Thyroid gland (tissue), 4 donors: Measurements from ENCODE around the gene CCDC184. TPM values are rescaled to one million over a fixed set of nuclear protein-coding genes. Genes with fewer than 3 reads are reported as not detected.

Source experiments
- DNase-seq, 2 donors: peaks; one replicate each; pipeline ENCODE4 v3.0.0-alpha.2; 2019
- H3K27ac ChIP-seq, 3 donors: fragments of 200-600 bp; sonication (generic); 1 replicate in 2 of 3; 2 replicates in 1 of 3; pipeline ENCODE4 v1.5.1; 2016 to 2019; ENCODE audit warnings: mild to moderate bottlenecking in 1 of 3, moderate library complexity in 1 of 3
- H3K27me3 ChIP-seq: fragments of 200-600 bp; sonication (generic); one replicate; pipeline ENCODE4 v1.5.1; 2019
- H3K36me3 ChIP-seq, 2 donors: fragments of 200-600 bp; sonication (generic); one replicate each; pipeline ENCODE4 v1.5.1; 2016 to 2019
- H3K4me1 ChIP-seq, 2 donors: fragments of 200-600 bp; sonication (generic); one replicate each; pipeline ENCODE4 v1.5.1; 2017 to 2019
- H3K4me3 ChIP-seq, 3 donors: fragments of 200-600 bp; sonication (generic); replicated peaks in 1 of 3; 1 replicate in 2 of 3; 2 replicates in 1 of 3; pipeline ENCODE4 v1.5.1; 2016; ENCODE audit warnings: mild to moderate bottlenecking in 1 of 3
- H3K9me3 ChIP-seq: fragments of 200-600 bp; sonication (generic); one replicate; pipeline ENCODE4 v1.5.1; 2017
- POLR2A ChIP-seq, 2 donors: fragments of 450-650 bp; IDR thresholded peaks; one replicate each; pipeline ENCODE4 v1.6.1; 2017; ENCODE audit warnings: antibody characterized with exemption in 2 of 2, mild to moderate bottlenecking in 2 of 2, moderate library complexity in 1 of 2
- WGBS, 2 donors: methylation state at CpG; one replicate each; pipeline ENCODE4 v1.1.5; 2017; 5-methylcytosine and 5-hydroxymethylcytosine counted together
- intact Hi-C: fragments of 100-400 bp; cut with DNase I; formaldehyde crosslinking; loops from one replicate; pipeline ENCODE4 v1.15.1; 2023
- total RNA-seq, 4 donors: library from RNA; depleted of rRNA; stranded (reverse); fragments of >200 nt; gene quantifications; one replicate each; pipeline ENCODE4 v1.2.3, GENCODE V29; 2016
- TF ChIP-seq, protein P1 (sequence below), 6 experiments: fragments of 200-600 bp in 3 of 6; fragments of 450-650 bp in 3 of 6; sonication (generic) in 3 of 6; IDR thresholded peaks; one replicate each; pipeline ENCODE4 v1.5.1; 2016 to 2019; ENCODE audit warnings: antibody characterized with exemption in 6 of 6, mild to moderate bottlenecking in 2 of 6, inconsistent platforms in 1 of 6, moderate library complexity in 1 of 6

CCDC184 gene
- total RNA-seq, 4 donors from 2014 or later = 0.44 to 0.54 TPM; not detected in 2

DNA sequence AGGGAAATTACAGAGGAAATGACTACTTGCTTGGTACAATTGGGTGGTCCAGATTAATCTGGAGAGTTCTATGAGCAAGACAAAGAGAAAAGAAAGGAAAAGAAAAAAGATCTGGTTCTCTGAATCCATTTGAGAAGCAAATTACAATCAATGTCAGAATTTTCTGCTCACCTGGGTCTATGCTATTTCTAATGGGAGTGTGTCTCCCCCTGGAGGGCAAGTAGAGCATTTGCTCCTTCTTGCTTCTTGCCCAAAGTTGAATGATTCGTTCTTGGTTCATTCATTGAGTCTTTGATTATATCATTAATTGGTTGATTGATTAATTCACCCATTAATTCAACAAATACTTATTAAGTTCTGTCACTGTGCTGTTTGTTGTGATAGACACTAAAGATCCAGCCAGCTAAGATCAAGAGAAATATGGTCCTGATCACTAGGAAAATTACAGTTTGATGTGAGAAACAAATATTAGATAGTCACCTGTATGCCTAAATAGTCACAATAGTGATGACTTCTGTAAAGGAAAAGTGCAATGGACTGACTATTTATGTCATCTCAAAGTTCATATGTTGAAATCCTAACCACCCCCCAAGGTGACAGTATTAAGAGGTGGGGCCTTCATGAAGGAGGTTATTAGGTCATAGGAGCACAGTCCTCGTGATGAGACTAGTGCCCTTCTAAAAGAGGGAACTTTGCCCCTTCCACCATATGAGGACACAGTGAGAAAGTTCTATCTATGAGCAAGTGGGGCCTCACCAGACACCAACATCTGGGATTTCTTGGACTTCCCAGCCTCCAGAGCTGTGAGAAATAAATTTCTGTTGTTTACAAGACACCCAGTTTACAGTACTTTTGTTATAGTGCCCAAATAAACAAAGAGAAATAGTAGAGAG, 18.1 kb upstream of the CCDC184 start:
- Histone ChIP-seq H3K27me3 (no peaks in the 10 kb centered on the region), H3K4me1 (no peaks in the 10 kb centered on the region), H3K9me3 (no peaks in the 10 kb centered on the region), H3K4me3 (no peak overlapping the region), H3K36me3 (no peaks in the 10 kb centered on the region), H3K27ac (no peak overlapping the region)
- 25 to 26% methylated on average over 2 of the region's 2 CpGs for WGBS, 2 donors
- peak in 1 of 2 donors; percentile 25 for DNase-seq
- intact Hi-C loops = loop anchor here (10.0 kb wide), 1 partner anchor 201 kb away; the partner anchor contains the start of gene TMEM106C
- TF ChIP-seq, protein P1, sequence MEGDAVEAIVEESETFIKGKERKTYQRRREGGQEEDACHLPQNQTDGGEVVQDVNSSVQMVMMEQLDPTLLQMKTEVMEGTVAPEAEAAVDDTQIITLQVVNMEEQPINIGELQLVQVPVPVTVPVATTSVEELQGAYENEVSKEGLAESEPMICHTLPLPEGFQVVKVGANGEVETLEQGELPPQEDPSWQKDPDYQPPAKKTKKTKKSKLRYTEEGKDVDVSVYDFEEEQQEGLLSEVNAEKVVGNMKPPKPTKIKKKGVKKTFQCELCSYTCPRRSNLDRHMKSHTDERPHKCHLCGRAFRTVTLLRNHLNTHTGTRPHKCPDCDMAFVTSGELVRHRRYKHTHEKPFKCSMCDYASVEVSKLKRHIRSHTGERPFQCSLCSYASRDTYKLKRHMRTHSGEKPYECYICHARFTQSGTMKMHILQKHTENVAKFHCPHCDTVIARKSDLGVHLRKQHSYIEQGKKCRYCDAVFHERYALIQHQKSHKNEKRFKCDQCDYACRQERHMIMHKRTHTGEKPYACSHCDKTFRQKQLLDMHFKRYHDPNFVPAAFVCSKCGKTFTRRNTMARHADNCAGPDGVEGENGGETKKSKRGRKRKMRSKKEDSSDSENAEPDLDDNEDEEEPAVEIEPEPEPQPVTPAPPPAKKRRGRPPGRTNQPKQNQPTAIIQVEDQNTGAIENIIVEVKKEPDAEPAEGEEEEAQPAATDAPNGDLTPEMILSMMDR (IDR thresholded peaks at IDR 0.05) = peak; percentile 62 to 89 (median 86)
- no peak for TF ChIP-seq POLR2A (IDR thresholded peaks at IDR 0.05)

DNA sequence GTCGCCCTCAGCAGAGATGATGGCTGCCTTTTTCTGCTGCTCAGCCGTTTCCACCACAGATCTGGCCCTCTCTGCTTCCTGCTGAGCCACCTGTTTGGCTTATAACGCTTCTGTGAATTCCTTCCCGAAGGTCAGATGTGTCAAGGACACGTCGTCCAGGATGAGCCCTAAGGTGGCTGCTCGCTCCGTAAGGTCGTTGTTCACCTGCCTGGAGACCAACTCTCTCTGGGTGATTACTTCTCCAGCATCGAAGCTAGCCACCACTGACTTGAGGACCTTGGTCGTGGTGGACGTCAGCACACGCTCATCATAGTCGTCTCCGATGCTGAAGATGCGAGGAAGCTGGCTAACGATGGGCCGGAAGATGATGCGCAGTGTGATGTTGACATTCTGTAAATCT, 14.4 kb upstream of the CCDC184 start:
- no peak for TF ChIP-seq POLR2A (IDR thresholded peaks at IDR 0.05)
- Histone ChIP-seq H3K4me1 (no peaks in the 10 kb centered on the region), H3K36me3 (no peaks in the 10 kb centered on the region), H3K9me3 (no peaks in the 10 kb centered on the region), H3K27ac (no peak overlapping the region), H3K4me3 (no peak overlapping the region), H3K27me3 (no peaks in the 10 kb centered on the region)
- intact Hi-C loops = loop anchor here (10.0 kb wide), 1 partner anchor 204 kb away; the partner anchor contains the start of gene TMEM106C
- 84 to 89% methylated on average over 17 to 19 of the region's 19 CpGs for WGBS, 2 donors
- no peak for DNase-seq

DNA sequence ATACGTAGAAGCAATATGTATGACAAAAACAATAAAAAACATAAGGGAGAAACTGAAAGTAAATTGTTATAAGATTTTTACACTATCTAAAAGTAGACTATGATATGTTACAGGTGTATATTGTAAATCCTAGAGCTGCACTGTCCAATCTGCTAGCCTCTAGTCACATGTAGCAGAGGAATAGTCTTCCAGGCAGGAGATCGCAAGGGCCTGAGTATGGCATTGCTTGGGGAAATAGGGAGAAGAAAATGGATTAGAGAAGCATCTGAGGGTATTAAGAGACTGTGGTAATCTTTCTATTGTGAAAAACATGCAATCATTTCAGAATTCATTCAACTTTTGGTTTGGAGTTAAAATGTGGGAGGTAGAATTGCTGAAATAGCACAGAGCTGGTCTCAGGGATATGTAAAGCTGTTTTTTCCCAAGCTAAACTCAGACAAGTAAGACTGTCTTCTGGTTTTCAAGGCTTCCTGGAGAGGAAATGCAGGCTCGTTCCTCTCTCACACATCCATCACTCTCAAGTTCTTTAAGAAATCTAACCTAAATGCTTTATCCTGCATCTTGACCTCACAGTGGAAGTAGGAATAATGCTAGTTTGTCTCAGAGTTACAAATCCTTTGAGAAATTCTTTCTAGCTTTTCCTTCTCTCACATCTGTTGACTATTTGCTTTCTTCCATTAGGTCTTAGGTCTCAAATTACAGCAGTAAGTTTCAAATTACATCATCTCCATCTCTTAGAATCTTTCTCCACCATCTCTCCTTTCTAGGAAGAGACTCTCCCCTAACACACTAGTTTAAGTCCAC, 7.6 kb upstream of the CCDC184 start:
- no peak for TF ChIP-seq POLR2A (IDR thresholded peaks at IDR 0.05)
- TF ChIP-seq, protein P1 (IDR thresholded peaks at IDR 0.05) = no peak
- Histone ChIP-seq H3K27ac (no peak overlapping the region), H3K4me1 (no peaks in the 10 kb centered on the region), H3K36me3 (no peaks in the 10 kb centered on the region), H3K27me3 (no peaks in the 10 kb centered on the region), H3K9me3 (no peaks in the 10 kb centered on the region), H3K4me3 (no peak overlapping the region)
- WGBS, 2 donors = 64 to 71% methylated on average over 3 of the region's 3 CpGs
- intact Hi-C loops = no loop called here
- no peak for DNase-seq

DNA sequence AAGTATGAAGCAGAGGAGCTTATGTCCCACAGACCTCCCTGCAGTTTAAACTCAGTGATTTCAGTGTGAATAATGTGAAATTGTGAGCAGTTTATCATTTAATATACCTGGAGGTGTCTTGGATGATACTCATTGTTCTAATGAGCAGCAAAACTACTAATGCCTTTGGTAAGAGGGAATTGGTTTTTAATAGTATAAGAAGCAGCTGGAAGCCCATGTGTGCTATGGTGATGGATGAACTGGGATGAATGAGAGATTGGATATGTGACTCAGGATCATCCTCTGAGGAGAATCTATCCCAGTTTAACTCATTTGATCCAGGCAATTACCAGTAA, 7.1 kb upstream of the CCDC184 start:
- H3K36me3 ChIP-seq = no peaks in the 10 kb centered on the region
- intact Hi-C loops = no loop called here
- TF ChIP-seq, protein P1 (IDR thresholded peaks at IDR 0.05) = no peak
- no peak for TF ChIP-seq POLR2A (IDR thresholded peaks at IDR 0.05)
- DNase-seq = no peak
- no peaks in the 10 kb centered on the region for H3K4me1 ChIP-seq
- no peaks in the 10 kb centered on the region for H3K27me3 ChIP-seq
- H3K27ac ChIP-seq = no peak overlapping the region
- no peak overlapping the region for H3K4me3 ChIP-seq
- no peaks in the 10 kb centered on the region for H3K9me3 ChIP-seq

DNA sequence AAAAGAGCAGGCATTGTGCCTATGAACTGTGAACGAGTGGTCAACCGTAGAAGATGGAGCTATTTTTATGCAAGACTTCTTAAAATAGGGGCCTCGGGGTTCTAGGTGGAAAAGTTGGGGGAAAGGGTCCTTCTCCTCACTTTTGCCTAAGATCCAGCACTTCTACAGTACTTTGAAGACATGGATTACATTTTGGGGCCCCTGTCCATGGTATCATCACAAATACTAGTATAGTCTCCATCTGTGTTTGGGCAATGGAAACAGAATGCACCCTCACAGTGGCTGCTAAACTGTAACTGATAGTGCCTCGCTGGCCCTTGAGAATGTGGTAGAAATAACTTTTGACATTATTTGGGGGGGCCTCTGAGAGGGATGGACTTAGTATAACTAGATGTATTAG, 5.5 kb upstream of the CCDC184 start:
- Histone ChIP-seq H3K27ac (no peak overlapping the region), H3K4me1 (peaks cover 5 to 6% of the 10 kb centered on the region in 2 donors), H3K9me3 (no peaks in the 10 kb centered on the region), H3K4me3 (no peak overlapping the region), H3K27me3 (peaks cover 6% of the 10 kb centered on the region), H3K36me3 (no peaks in the 10 kb centered on the region)
- 35 to 42% methylated on average over 4 of the region's 4 CpGs for WGBS, 2 donors
- intact Hi-C loops = no loop called here
- no peak for TF ChIP-seq POLR2A (IDR thresholded peaks at IDR 0.05)
- TF ChIP-seq, protein P1 (IDR thresholded peaks at IDR 0.05) = no peak
- no peak for DNase-seq
